ENCODE measurements around the gene NFE2L3.
"Not testable (repeated sequence)": the region's sequence is repeated elsewhere in the genome, so short reads cannot be mapped to it uniquely, and the experiment has no call there.

NFE2L3 gene, protein sequence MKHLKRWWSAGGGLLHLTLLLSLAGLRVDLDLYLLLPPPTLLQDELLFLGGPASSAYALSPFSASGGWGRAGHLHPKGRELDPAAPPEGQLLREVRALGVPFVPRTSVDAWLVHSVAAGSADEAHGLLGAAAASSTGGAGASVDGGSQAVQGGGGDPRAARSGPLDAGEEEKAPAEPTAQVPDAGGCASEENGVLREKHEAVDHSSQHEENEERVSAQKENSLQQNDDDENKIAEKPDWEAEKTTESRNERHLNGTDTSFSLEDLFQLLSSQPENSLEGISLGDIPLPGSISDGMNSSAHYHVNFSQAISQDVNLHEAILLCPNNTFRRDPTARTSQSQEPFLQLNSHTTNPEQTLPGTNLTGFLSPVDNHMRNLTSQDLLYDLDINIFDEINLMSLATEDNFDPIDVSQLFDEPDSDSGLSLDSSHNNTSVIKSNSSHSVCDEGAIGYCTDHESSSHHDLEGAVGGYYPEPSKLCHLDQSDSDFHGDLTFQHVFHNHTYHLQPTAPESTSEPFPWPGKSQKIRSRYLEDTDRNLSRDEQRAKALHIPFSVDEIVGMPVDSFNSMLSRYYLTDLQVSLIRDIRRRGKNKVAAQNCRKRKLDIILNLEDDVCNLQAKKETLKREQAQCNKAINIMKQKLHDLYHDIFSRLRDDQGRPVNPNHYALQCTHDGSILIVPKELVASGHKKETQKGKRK

DNA sequence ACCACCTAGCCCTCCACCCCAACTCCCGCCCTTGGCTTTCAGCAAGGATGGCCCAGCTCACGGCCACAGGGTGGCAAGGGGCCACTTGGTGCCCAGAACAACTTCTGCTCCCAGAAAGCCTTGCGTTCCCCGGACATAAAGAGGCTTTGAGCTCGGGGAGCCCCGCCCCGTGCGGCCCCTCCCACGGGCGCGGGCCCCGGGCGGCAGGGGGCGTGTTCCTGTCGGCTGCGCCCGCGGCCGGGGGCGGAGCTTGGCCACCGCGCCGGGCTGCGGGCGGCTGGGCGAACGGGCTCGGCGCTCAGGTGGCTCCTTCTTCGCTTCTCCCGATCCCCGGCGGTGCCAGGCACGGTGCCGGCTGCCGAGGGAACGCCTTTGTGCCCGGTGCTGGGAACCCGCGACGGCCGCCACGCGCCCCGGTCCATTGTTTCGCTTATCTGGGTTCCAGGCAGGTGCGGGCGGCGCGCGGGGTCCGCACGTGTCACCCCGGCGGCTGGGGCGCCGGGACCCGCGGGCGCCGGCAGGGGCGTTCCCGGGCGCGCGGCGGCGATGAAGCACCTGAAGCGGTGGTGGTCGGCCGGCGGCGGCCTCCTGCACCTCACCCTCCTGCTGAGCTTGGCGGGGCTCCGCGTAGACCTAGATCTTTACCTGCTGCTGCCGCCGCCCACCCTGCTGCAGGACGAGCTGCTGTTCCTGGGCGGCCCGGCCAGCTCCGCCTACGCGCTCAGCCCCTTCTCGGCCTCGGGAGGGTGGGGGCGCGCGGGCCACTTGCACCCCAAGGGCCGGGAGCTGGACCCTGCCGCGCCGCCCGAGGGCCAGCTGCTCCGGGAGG lies at the start of gene NFE2L3:
NFE2L3 (plus strand) TSS at position 246 of the 829 bp plus-strand sequence; CDS start at position 547, 301 bp downstream.
- peak; percentile 85 for DNase-seq

DNA sequence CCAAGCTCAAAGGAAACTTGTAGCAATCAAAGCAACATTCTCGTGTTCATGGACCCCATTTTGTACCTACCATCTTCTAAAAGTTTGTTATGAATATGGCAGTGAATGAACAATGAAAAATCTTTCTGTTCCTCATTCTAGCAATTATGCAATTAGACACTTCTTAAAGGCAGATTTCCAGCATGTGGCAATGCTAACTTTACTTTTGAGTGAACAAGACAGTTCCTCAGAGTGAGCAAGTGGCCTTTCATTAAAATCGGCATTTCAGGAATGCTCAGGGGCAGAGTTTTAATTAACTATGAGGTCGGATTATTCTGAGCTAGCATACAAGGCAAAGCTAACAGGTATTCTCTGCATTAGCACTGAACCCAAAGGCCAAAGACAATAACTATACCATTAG lies 48.4 kb upstream of the NFE2L3 start:
- no peak for DNase-seq

- DNase-seq = no peak
Observed at GRCh38 chr7:26105236-26105635, 46.8 kb upstream of the NFE2L3 start.

DNA sequence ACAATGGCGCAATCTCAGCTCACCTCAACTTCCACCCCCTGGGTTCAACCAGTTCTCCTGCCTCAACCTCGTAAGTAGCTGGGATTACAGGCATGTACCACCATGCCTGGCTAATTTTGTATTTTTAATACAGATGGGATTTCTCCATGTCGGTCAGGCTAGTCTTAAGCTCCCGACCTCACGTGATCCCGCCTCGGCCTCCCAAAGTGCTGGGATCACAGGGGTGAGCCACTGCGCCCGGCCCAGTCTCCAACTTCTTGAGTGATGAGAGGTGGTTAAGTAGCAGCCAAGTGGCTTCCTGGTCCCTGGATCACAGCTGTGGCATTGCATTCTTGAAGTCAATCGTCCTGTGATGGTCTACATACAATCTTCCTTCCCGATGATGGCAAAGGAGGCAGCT lies 46.1 kb upstream of the NFE2L3 start:
- no peak for DNase-seq

GRCh38 chr7:26112203-26112740 lies 39.7 kb upstream of the NFE2L3 start:
- DNase-seq = peak; percentile 21

DNA sequence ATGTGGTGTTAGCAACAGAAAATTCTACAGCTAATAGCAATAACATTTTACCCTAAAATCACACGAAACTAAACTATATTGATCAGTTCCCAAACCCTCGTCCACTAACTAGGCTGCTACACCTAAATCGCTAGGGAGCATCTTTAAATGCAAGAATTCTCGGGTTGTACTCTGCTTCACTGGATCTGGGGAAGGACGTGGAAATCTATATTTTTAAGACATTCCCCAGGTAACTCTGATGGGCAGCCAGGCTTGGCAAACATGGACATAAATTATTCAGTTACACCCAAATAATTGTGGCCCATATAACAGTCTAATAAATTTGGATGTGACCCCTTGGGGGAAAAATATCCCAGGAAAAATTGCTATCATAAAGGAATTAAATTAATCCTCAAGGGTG lies 36.3 kb upstream of the NFE2L3 start:
- DNase-seq = no peak

GRCh38 chr7:26117142-26117807 lies 34.7 kb upstream of the NFE2L3 start:
- DNase-seq = no peak

DNA sequence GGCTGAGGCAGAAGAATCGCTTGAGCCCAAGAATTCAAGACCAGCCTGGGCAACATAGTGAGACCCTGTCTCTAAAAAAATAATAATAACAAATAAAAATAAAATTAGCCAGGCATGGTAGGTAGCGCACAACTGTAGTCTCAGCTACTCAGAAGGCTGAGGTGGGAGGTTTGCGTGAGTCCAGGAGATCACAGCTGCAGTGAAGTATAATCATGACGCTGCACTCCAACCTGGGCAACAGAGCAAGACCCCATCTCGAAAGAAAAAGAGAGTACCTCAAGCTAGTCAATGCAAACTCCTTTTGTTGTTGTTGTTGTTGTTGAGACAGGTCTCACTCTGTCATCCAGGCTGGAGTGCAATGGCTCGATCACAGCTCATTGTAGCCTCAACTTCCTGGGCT lies 34.0 kb upstream of the NFE2L3 start:
- DNase-seq = no peak

DNA sequence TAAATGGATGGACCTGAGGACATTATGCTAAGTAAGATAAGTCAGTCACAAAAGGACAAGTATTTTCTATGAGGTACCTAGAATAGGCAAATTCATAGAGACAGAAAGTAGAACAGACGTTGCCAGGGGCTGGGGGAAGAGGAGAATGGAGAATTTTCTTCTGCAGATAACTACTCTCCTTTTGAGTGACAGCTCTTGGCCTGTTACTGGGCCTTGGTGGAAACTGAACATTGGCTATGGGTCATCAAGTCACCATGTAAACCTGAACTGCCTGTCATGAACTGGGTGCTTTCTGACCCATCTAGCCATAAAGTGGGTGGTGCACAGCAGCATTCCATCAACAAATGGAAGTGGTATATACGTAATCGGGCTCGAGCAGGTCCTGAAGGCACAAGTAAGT lies 29.3 kb upstream of the NFE2L3 start:
- DNase-seq = no peak

- DNase-seq = not testable (repeated sequence)
Observed at GRCh38 chr7:26124775-26125174, 27.2 kb upstream of the NFE2L3 start.

GRCh38 chr7:26127411-26127810 lies 24.6 kb upstream of the NFE2L3 start:
- DNase-seq = no peak

GRCh38 chr7:26131056-26131589 lies 20.9 kb upstream of the NFE2L3 start:
- DNase-seq = no peak

GRCh38 chr7:26135076-26135475 lies 16.9 kb upstream of the NFE2L3 start:
- no peak for DNase-seq

GRCh38 chr7:26135551-26135950 lies 16.4 kb upstream of the NFE2L3 start:
- no peak for DNase-seq

DNA sequence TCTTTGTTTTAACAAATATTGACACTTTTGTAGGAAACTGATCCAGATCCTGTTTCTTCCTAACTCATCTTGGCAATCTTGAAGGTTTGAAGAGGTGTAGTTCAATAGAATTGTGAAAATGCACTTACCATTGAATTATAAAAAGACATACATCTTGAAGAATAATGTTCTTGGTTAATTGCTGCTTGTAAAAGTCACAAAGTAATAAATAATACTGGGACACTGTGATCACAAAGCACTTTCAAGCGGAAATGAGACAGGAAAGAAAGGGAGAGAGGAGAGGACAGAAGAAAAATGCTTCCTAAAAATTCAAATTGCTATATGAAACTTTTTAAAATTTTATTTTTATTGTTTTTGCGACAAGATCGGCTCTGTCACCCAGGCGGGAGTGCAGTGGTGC lies 15.2 kb upstream of the NFE2L3 start:
- no peak for DNase-seq

DNA sequence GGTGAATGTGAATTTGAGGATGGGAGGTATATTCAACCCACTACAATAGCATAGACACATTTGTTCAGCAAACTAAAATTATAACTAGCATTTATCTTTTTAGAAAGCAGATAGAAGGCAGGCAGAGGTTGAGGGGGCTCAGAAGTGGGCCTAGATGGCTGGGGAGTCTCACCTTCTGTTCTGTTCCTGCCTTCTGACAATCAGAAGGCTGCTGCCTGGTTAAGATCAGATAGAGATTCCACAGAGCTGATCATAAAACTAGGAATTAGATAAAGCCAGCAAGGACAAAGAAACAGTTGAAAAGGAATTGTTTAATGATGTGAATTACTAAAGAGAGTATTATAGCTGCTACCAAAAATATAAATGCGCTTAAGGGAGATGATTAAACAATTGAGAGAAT lies 11.6 kb upstream of the NFE2L3 start:
- DNase-seq = no peak

DNA sequence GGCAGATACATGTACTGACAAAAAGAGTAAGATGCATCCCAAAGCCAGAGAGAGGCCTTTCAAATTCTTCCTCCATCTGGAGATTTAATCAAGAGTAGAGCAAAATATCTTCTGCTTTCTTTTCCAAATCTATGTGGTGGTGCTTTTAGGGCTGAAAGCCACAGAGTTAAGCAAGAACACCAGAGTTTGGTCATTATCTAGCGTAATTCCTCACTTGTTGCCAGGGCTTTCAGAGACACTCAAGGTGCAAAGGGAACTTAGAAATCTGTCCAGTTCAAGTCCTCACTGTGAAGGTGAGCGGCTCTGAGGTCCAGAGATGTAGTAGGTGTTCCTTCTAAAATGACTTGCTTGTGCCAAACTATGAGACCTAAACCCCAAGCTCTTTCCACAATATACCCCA lies 10.9 kb upstream of the NFE2L3 start:
- DNase-seq = no peak

DNA sequence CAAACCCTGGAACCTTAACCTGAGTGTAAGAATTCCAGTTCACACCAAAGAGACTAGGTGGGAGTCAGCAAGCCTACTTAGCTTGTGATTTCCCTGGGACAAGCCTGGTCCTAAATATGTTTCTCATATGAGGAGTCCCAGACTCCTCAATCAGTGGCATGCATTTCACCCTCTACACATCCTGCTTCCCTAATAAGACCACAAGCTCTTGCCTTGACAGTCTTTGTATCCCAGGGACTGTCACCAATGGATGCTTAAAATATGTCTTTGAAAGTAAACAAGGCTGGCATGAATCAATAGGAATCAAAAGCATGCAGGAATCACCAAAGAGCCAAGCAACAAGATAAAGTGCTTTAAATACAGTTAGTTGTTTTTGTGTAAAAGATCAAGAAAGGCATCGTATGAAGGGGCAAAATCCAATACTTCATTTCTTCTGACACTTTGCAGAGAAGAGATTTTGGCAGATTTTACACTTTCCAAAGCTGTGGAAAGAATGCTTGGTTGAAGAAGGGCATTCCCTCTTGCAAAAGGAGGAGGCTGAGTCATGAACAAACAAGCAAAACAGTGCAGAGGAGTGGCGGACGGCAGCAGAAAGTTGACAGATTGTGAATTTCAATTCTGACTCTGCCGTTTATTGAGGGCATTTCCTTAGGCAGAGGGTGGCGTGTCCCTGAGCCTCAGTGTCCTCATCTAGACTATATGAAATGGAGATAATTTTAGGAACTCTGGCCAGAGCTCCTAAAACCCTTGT lies 8.5 kb upstream of the NFE2L3 start:
- no peak for DNase-seq

DNA sequence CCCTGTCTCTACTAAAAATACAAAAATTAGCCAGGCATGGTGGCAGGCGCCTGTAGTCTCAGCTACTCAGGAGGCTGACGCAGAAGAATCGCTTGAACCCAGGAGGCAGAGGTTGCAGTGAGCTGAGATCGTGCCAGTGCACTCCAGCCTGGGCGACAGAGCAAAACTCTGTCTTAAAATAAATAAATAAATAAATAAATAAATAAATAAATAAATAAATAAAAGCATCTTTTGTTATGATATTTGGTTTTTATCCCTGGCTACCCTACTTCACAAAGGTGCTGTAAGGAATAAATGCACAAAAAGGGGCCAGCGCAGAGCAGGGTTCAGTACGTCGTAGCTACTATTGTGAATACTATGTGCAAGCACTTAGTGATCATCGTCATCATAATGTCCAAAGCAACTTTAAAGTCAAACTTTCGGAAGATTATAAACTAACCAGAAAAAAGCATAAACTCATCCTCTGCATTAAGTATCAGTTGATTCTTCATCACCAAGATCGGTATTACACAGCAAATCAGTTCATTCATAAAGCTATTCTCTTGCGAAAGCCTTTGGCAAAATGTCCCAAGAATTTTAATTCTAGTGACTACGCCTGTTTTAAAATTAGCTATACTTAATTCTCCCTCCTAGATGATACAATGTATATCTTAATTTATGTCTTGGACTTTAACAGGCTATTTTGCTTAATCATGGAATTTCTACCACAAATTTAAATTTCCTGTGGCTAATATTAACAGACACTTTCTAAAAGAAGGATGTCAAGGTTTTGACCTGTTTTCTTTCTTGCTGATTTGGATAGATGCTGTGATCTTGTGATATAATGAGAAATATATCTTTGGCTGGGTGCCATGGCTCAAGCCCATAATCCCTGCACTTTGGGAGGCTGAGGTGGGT lies 7.6 kb upstream of the NFE2L3 start:
- DNase-seq = no peak

DNA sequence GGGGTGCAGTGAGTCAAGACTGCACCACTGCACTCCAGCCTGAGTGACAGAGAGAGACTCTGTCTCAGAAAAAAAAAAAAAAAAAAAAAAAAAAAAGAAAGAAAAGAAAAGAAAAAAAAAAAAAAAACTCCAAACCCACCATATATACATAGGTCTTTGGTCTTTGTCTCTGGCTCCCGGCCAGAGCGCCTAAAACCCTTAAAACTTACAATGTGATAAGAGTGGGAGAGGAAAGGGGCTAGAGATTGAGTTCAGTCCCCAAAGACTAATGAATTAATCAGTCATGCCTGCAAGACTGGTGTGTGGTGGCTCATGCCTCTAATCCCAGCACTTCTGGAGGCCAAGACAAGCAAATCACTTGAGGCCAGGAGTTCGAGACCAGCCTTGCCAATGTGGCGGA lies 6.8 kb upstream of the NFE2L3 start:
- no peak for DNase-seq

- DNase-seq = peak; percentile 19
Observed at GRCh38 chr7:26147030-26147429, 5.0 kb upstream of the NFE2L3 start.

Data from islet precursor cell (in vitro differentiated cells).